NOMO-1 (cell line): Measurements from ENCODE around the gene TRPV4.
"Not testable (repeated sequence)": the region's sequence is repeated elsewhere in the genome, so short reads cannot be mapped to it uniquely, and the experiment has no call there.

Experiments
- DNase-seq, 2 experiments: peaks; one replicate each; lab custom pipeline; 2025; ENCODE audit not compliant: unreplicated experiment in 2 of 2; lab: John Stamatoyannopoulos, UW

TRPV4 gene

DNA sequence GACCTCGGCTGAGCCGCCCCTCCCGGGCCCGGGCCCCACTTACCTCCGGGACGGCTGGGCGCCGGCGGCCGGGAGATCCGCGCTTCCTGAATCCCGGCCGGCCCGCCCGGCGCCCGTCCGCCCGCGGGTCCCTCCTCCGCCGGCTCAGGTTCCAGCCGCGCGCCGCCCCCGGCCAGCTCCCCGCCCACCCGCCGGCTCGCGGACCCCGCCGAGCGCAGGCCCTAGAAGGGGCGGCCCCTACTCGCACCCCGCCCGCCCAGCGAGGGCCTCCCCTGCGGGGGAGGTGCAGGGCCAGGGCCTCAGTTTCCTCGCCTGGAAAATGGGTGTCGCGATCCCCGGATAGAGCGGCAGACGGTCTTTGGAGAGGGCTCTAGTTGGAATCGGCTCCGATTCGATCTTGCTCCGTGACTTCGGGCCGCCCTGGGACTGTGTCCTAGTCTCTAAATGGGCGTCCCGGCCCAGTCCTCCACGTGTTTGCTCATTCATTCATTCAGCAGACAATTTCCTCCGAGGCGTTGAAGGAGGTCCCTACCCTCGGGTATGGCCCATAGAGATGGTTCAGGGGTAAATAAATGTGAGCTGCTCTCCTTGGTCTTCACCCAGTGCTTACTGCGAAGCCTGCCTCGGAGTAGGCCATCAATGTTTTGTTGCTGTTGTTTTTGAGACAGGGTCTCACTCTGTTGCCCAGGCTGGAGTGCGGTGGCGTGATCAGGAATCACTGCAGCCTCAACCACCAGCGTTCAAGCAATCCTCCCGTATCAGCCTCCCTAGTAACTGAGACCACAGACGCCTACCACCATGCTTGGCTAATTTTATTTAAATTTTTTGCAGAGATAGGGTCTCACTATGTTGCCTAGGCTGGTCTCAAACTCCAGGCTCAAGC, at the start of gene TRPV4:
Gene TRPV4 (minus strand): TSS at position 92 of the 883 bp plus-strand sequence. CDS start 18,602 bp downstream, outside the sequence.
- no peak for DNase-seq

DNA sequence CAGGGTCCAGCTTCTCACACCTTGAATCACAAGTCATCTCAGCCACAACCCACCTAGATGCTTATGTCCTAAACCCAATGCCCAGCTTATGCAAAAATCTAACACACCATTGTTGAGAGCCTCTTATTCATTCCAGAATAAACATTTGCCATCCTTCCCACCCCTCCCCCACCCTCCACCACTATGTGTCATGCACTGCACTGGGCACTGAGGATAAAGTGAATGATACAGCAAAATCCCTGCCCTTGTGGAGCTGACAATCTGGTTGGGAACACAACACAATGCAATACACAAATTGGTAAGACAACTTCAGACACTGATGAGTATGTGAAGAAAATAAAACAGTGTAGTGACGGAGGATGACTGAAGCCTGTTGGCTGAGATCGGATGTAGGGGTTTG, 48.6 kb upstream of the TRPV4 start:
- DNase-seq, result no peak

GRCh38 chr12:109880938-109881337, 47.7 kb upstream of the TRPV4 start:
- no peak for DNase-seq

GRCh38 chr12:109880043-109880931, 47.1 kb upstream of the TRPV4 start, which contains the start of gene GLTP:
GLTP (minus strand) TSS chr12:109880541; CDS start chr12:109880374, 167 bp downstream.
- DNase-seq, result peak; percentile 81 to 92

DNA sequence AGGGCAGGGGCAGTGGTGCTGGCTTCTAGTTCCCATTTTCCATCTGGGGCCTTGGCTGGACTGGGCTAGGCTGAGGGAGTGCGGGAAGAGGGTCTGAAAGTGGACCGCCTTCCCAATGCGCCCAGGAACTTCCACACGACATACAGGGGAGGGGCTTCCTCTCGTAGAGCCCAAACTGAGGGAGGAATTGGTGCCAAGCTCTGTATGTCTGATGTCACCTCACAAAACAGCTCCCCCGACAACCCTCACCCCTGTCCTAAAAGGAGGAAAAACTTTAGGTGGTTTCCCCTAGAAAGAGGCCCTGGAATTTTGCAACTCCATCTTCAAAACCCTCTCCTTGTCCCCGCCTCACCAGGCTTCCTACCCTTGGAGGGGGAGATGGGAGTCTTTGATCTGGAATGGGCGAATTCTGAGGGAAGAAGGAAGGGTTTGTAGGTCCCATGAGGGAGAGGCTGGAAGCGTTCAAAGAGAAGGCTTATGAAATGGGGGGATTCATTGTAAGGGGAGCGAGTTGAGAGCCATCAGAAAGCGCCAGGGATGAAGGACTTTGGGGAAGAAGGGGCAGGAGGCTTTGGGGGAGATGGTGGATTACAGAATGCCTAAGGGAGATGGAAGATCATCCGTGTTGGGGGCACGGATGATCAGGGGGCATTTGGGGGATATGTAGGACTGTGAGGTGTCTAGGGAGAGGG, 46.3 kb upstream of the TRPV4 start:
- no peak for DNase-seq

DNA sequence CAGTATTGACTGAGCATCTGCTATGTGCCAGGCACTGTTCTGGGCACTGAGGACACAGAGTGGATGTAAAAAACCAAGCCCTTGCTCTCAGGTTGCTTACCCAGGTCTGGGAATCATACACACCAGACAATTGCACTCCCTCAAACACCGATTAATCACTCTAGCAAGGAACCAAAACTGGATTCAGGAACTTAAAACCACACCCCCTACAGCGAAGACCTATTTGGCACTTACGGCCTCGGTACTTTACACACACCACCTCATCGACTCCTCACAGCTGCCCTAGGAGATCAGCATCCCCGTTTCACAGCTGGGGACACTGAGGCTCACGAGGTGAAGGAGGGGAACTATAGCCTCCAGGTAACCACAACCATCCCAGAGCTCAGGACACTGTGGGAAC, 45.6 kb upstream of the TRPV4 start:
- peak; percentile 74 to 79 for DNase-seq

DNA sequence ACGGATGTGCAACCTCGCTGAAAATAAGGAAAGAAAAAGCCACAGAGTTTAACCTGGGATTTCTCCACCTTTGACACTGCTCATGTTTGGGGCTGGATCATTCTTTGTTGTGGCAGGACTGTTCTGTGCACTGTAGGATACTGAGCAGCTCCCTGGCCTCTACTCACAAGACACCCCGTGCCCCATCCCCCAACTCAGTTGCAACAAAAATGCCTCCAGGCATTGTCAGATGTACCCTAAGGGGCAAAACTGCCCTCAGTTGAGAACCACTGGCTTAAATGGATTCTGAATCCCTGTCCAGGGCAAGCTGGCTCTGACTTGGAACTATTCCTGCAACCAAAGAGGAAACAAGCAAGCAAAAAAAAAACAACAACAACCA, 45.0 kb upstream of the TRPV4 start:
- no peak for DNase-seq

DNA sequence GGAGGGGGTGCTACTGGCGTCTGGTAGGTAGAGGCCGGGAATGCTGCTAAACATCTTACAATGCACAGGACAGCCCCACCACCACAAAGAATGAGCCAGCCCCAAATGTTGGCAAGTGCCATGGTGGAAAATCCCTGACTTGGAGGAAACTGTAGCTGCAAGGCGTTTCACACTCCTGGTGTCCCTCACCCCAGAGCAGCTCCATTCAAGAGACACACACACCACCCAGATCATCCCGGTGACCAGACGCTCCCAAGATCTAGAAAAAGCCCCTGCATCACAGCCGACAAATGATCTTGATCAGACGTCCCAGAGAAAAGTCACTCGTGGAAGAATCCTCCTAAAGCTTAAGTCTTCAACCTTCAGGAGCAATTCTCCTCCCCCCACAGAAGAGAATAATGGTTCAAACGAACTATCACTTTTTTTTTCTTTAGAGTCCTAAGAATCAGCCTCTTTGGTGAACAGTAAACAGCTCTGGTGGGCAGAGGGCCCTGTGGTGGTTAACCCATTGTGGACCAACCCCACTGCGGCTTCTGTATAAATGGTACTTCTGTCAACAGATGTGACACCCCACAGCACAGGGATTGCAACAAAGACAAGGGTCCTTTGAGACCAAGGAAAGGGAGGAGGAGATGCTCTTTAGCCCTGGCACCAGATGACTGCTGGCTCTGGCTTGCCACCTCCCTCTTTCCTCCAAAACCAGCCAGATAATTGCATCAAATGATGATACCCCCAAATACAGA, 44.5 kb upstream of the TRPV4 start:
- no peak for DNase-seq

GRCh38 chr12:109876406-109876805, 43.2 kb upstream of the TRPV4 start:
- DNase-seq, result no peak

GRCh38 chr12:109875572-109876131, 42.5 kb upstream of the TRPV4 start:
- DNase-seq, result peak in 1 of 2 experiments; percentile 19

- no peak for DNase-seq
Observed at GRCh38 chr12:109873653-109874052, 40.5 kb upstream of the TRPV4 start.

GRCh38 chr12:109871668-109872314, 38.6 kb upstream of the TRPV4 start:
- no peak for DNase-seq

GRCh38 chr12:109870648-109871047, 37.5 kb upstream of the TRPV4 start:
- no peak for DNase-seq

DNA sequence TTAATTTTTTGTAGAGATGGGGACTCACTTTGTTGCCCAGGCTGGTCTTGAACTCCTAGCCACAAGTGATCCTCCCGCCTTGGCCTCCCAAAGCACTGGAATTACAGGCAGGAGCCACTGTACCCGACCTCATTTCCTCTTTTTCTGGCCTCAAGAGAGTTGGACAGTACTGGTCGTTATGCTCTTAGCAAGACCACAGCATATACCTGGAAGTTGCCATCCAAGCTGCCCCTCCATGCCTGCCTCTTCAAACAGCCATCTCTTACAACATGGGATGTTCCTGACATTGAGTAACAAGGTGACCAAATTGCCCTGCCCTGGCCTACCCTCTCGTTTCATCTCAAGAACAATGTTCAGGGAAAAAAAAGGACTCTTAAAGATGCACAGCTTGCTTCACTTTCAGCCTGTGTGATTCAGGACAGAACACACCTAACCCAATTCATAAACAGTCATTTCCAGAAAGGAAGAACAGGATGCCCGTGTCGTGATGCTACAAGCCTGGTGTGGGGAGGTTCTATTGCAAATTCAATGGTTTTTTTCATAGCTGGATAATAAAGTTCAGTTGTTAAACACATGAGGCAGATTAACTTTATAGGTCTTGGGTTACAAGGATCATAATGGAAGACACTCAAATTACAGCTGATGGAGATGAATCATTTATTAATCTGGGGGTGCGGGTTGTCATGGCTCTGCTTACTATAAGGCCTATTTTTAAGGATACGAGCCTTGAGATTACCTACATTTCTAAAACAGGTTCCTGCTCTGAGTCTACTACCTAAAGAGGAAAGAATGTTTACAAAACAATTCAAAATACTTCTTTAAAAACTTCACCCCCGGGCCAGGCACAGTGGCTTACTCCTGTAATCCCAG, 35.2 kb upstream of the TRPV4 start:
- DNase-seq, result peak in 1 of 2 experiments; percentile 12

GRCh38 chr12:109864916-109865315, 31.7 kb upstream of the TRPV4 start:
- no peak for DNase-seq

GRCh38 chr12:109863847-109864712, 30.9 kb upstream of the TRPV4 start:
- DNase-seq, result peak; percentile 72 to 82

- DNase-seq, result not testable (repeated sequence)
Observed at GRCh38 chr12:109862491-109862890, 29.3 kb upstream of the TRPV4 start.
